Fibroblast of mammary gland (primary cell): ENCODE results near the gene GALM.

Source experiments
- DNase-seq: peaks from one replicate; pipeline ENCODE4 v3.0.0-alpha.2; 2010; ENCODE audit warnings: low read depth
- H3K4me3 ChIP-seq: 2 replicates; pipeline ENCODE4 v1.5.1; 2011; ENCODE audit warnings: low read depth, mild to moderate bottlenecking, low read length, moderate library complexity; ENCODE audit not compliant: control insufficient read depth
- CTCF ChIP-seq: conservative IDR thresholded peaks from 2 replicates; pipeline ENCODE4 v1.5.1; 2011; ENCODE audit warnings: low read depth, low read length, inconsistent platforms; ENCODE audit not compliant: control insufficient read depth, insufficient read depth

The GALM gene

DNA sequence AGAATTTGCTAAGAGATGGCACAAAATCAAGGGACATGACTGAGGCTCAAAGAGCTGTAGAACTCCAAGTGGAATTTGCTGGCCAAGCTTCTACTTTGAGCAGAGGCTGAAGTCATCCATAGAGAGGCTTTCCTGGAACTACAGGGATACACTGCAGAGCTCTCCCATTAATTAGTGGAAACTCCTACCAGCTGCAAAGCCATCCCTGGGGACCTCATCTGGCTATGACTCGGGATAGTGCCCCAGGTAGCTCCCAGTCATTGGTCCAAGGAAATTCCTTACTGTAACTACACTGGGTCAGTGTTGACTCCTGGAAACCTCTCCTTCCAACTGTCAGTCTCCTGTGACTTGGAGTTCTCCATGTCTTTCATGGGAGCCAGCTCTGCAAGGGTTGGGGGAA, 10.5 kb upstream of the GALM start:
- DNase-seq = no peak
- H3K4me3 ChIP-seq = no peak overlapping the region
- no peak for TF ChIP-seq CTCF

DNA sequence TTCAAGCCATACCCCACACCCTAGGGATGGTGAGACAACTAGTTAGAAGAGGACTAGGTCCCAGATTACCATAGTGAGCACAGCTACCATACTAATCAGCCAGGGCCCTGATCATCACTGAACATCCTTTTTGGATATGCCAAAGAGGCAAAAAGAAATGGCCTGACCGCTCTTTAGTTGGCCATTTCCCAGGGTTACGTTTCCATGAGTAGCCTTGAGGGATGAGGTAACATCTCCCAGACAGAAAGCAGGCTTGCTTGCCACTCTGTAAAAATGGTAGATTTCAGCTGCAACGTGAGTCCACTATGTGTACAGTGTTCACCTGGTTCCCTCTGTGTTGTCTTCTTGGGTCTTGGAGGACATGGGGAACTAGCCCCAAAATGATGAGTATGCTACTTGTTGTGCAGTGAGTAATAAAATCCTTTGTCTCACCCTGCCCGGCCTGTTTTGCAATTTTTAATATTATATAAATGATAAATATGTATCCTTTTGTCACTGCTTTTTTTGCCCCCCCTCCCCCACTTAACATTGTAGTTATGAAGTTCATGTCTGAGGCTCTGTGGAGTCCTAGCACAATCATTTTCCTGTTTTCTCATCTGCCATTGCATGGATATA, 8.9 kb upstream of the GALM start:
- TF ChIP-seq CTCF = no peak
- H3K4me3 ChIP-seq = no peak overlapping the region
- DNase-seq = no peak

GRCh38 chr2:38658613-38659012, 7.3 kb upstream of the GALM start:
- no peak for DNase-seq
- no peak overlapping the region for H3K4me3 ChIP-seq
- TF ChIP-seq CTCF = no peak

- no peak for DNase-seq
- TF ChIP-seq CTCF = no peak
- no peak overlapping the region for H3K4me3 ChIP-seq
Measured at GRCh38 chr2:38659115-38659514, 6.8 kb upstream of the GALM start.

GRCh38 chr2:38660282-38660681, 5.6 kb upstream of the GALM start:
- DNase-seq = no peak
- no peak for TF ChIP-seq CTCF
- H3K4me3 ChIP-seq = no peak overlapping the region

DNA sequence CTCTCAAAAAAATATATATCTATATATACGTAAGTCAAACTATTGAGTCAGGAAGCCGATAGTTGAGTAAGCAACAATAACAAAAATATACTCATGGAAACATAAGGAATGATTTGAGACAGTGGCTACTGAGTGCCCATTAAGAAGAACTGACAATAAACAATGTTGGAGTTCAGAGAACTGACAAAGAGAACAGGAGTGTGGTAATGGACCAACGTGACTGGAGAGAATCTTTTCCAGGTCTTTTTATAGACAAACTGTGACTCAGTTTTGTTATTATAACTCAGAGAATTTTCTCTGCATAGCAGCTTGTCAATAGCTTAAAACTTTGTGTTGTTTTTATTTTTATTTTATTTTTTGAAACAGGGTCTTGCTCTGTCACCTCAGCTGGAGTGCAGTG, 4.6 kb upstream of the GALM start:
- TF ChIP-seq CTCF = no peak
- DNase-seq = peak; percentile 29
- H3K4me3 ChIP-seq = no peak overlapping the region

DNA sequence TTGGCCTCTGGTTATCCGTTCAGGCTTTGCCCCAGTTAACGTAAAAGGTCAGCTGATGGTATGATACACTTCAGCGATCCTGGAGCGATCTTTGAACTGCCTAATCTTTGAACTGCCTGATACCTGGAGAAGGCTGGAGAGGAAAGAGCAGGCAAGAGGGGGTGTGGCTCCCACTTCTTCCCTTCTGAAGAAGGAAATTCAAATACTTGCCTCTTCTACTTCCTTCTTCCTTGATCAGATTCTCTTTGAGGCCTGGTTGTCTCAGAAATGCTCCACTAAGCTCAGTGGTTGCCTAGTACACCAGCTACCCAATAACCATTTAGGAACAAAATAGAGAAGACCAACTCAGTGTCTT, 619 bp downstream of the GALM start:
- peak overlapping the region; percentile 73 for H3K4me3 ChIP-seq
- no peak for TF ChIP-seq CTCF
- peak; percentile 28 for DNase-seq
